GM23338 (cell line): Measurements from ENCODE around the gene SLC25A26. TPM values are rescaled to one million over a fixed set of nuclear protein-coding genes. Genes with fewer than 3 reads are reported as not detected.

ENCODE experiments used
- ATAC-seq: fragments of 200-7000 bp; cut with Tn5 transposase; 3 replicates; pipeline ENCODE4 v1.9.1; 2020
- DNase-seq: peaks from one replicate; pipeline ENCODE4 v3.0.0-alpha.2; 2015; ENCODE audit warnings: low spot score
- H2AFZ ChIP-seq: fragments of 200-600 bp; sonication (generic); 2 replicates; pipeline ENCODE4 v1.8.0; 2016; ENCODE audit warnings: antibody characterized with exemption, mild to moderate bottlenecking, moderate library complexity
- H3F3A ChIP-seq: fragments of 200-600 bp; sonication (generic); replicated peaks from 2 replicates; pipeline ENCODE4 v1.8.0; 2017; ENCODE audit warnings: antibody characterized with exemption, mixed run types, low read depth
- H3K27ac ChIP-seq: fragments of 200-600 bp; sonication (generic); 2 replicates; pipeline ENCODE4 v1.6.1; 2016; ENCODE audit warnings: low read depth
- H3K27me3 ChIP-seq: fragments of 200-600 bp; sonication (generic); 2 replicates; pipeline ENCODE4 v1.8.0; 2016; ENCODE audit warnings: mild to moderate bottlenecking, mixed run types, moderate library complexity; ENCODE audit not compliant: insufficient read depth
- H3K36me3 ChIP-seq: fragments of 200-600 bp; sonication (generic); 2 replicates; pipeline ENCODE4 v1.8.0; 2016; ENCODE audit warnings: mild to moderate bottlenecking; ENCODE audit not compliant: insufficient read depth
- H3K4me1 ChIP-seq: fragments of 200-600 bp; sonication (generic); 2 replicates; pipeline ENCODE4 v1.8.0; 2016; ENCODE audit warnings: mild to moderate bottlenecking, moderate library complexity; ENCODE audit not compliant: insufficient read depth
- H3K4me2 ChIP-seq: fragments of 200-600 bp; sonication (generic); 2 replicates; pipeline ENCODE4 v1.7.1; 2017; ENCODE audit warnings: mixed run types
- H3K4me3 ChIP-seq: fragments of 200-600 bp; sonication (generic); 2 replicates; pipeline ENCODE4 v1.6.1; 2016; ENCODE audit warnings: mixed run types
- H3K79me2 ChIP-seq: fragments of 200-600 bp; sonication (generic); replicated peaks from 2 replicates; pipeline ENCODE4 v1.8.0; 2017; ENCODE audit warnings: mild to moderate bottlenecking; ENCODE audit not compliant: insufficient read depth
- H3K9me2 ChIP-seq: fragments of 200-600 bp; sonication (generic); 2 replicates; pipeline ENCODE4 v1.8.0; 2017; ENCODE audit not compliant: insufficient read depth
- H4K20me1 ChIP-seq: fragments of 200-600 bp; sonication (generic); replicated peaks from 2 replicates; pipeline ENCODE4 v1.8.0; 2017; ENCODE audit warnings: mild to moderate bottlenecking; ENCODE audit not compliant: insufficient read depth
- H3K27ac Mint-ChIP-seq: 2 replicates; pipeline ENCODE4 v1.8.0; 2020; ENCODE audit warnings: inconsistent platforms, mild to moderate bottlenecking, moderate library complexity, mixed read lengths
- H3K27me3 Mint-ChIP-seq: 3 replicates; pipeline ENCODE4 v1.8.0; 2022; ENCODE audit warnings: low read depth, mild to moderate bottlenecking, moderate library complexity, mixed read lengths, inconsistent platforms; ENCODE audit not compliant: insufficient read depth, poor library complexity
- H3K36me3 Mint-ChIP-seq: 3 replicates; pipeline ENCODE4 v1.8.0; 2021; ENCODE audit warnings: low read depth, mild to moderate bottlenecking, inconsistent platforms, moderate library complexity, mixed read lengths
- H3K4me1 Mint-ChIP-seq: 3 replicates; pipeline ENCODE4 v1.8.0; 2020; ENCODE audit warnings: mild to moderate bottlenecking, inconsistent platforms, mixed read lengths
- H3K4me3 Mint-ChIP-seq: 3 replicates; pipeline ENCODE4 v1.8.0; 2021; ENCODE audit warnings: moderate library complexity, mild to moderate bottlenecking, inconsistent platforms, mixed read lengths
- H3K9me3 Mint-ChIP-seq: 3 replicates; pipeline ENCODE4 v1.8.0; 2020; ENCODE audit warnings: moderate library complexity, mild to moderate bottlenecking, inconsistent platforms, mixed read lengths
- CREB1 ChIP-seq: fragments of 250-450 bp; sonication (Bioruptor Pico); IDR thresholded peaks from 2 replicates; pipeline ENCODE4 v1.5.0; 2020; ENCODE audit warnings: low read depth, mild to moderate bottlenecking, moderate library complexity
- ETS1 ChIP-seq: IDR thresholded peaks from 2 replicates; pipeline ENCODE4 v1.6.1; 2016; ENCODE audit warnings: antibody characterized with exemption
- JUNB ChIP-seq: IDR thresholded peaks from one replicate; pipeline ENCODE4 v1.6.1; 2016; ENCODE audit warnings: antibody characterized with exemption; ENCODE audit not compliant: unreplicated experiment
- NANOG ChIP-seq: IDR thresholded peaks from 2 replicates; pipeline ENCODE4 v1.6.1; 2016; ENCODE audit warnings: antibody characterized with exemption, borderline replicate concordance
- polyA plus RNA-seq: library from polyadenylated mRNA; unstranded; fragments of >200 nt; fragmentation: Nextera tagmentation; extraction: Ambion mirVana; gene quantifications from 2 replicates; pipeline ENCODE4 v1.2.1, GENCODE V29; 2016
- small RNA-seq: library from RNA; depleted of rRNA; stranded (forward); fragments of <200 nt; gene quantifications from one replicate; pipeline ENCODE3, GENCODE V24; 2014; ENCODE audit warnings: low replicate concordance
- total RNA-seq: library from RNA; depleted of rRNA; stranded (reverse); fragments of >200 nt; shearing (Covaris generic); gene quantifications from 2 replicates; pipeline ENCODE4 v1.2.3, GENCODE V29; 2014; rRNA removed

SLC25A26 gene
- total and polyA plus RNA-seq, 2 experiments from 2014 or later, result 24.8 to 40.2 TPM

DNA sequence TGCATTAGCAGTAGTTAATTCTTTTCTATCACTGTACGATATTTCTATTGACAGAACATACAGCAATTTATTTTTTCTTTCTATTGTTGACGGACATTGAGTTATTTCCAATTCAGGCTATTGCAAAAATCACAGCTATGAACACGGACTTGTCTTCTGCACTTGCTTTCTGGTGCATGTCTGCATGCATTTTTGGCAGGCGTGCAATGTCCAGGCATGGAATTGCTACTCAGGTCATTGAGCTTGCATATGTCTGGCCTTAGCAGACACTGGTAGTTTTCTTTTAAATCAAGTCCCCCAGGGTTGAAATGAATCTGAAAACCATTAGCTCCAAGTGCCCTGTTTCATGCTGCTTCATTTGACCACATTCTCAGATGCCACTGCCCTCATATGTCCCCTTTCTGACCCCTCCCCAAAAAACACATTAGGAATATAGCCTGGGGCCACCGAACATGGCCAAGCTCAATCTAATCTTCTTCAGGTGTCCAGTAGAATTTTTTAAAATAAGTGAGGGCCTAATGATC lies 207.2 kb downstream of the SLC25A26 start:
- H4K20me1 ChIP-seq, result peaks cover 34% of the 10 kb centered on the region
- H3K4me1 ChIP-seq, result peaks cover 40% of the 10 kb centered on the region
- H3K27me3 ChIP-seq, result no peaks in the 10 kb centered on the region
- no peaks in the 10 kb centered on the region for H3F3A ChIP-seq
- peaks cover 4% of the 10 kb centered on the region; the same call in 1 of the 2 replicates for H3K9me2 ChIP-seq
- H3K27me3 Mint-ChIP-seq, result peaks cover 12% of the 10 kb centered on the region
- peaks cover 100% of the 10 kb centered on the region for H3K79me2 ChIP-seq
- no peak overlapping the region for H2AFZ ChIP-seq
- H3K4me3 ChIP-seq, result no peak overlapping the region
- H3K4me3 Mint-ChIP-seq, result no peak overlapping the region
- peaks cover 9% of the 10 kb centered on the region; the same call in 1 of the 2 replicates for H3K36me3 ChIP-seq
- DNase-seq (no peak), ATAC-seq (no peak)
- peaks cover 12% of the 10 kb centered on the region for H3K9me3 Mint-ChIP-seq
- H3K4me2 ChIP-seq, result no peak overlapping the region
- peak overlapping the region; percentile 71 for H3K27ac Mint-ChIP-seq
- H3K4me1 Mint-ChIP-seq, result peaks cover 75% of the 10 kb centered on the region
- H3K27ac ChIP-seq, result no peak overlapping the region
- peaks cover 70% of the 10 kb centered on the region for H3K36me3 Mint-ChIP-seq
- TF ChIP-seq ETS1 (no peak), NANOG (no peak), CREB1 (CRISPR knock-in tag) (no peak), JUNB (no peak)

Small RNAs within 50 kb of the gene (small RNA-seq; reads per million reads assigned to genes)
- not detected for gene RN7SL482P
- gene RNU6-787P, result not detected

Other genes starting within 250 kb of the SLC25A26 start
- 63.8 and 71.2 TPM in 2 replicates for gene MAGI1, start 182.1 kb upstream of the SLC25A26 start, total RNA-seq
- 23.8 and 27.4 TPM in 2 replicates for gene MAGI1, start 182.1 kb upstream of the SLC25A26 start, polyA plus RNA-seq